GM23338 (cell line): Measurements from ENCODE around the gene PARP12. TPM values are rescaled to one million over a fixed set of nuclear protein-coding genes. Genes with fewer than 3 reads are reported as not detected.

Experiments
- ATAC-seq: fragments of 200-7000 bp; cut with Tn5 transposase; 3 replicates; pipeline ENCODE4 v1.9.1; 2020
- DNase-seq: peaks from one replicate; pipeline ENCODE4 v3.0.0-alpha.2; 2015; ENCODE audit warnings: low spot score
- H2AFZ ChIP-seq: fragments of 200-600 bp; sonication (generic); 2 replicates; pipeline ENCODE4 v1.8.0; 2016; ENCODE audit warnings: antibody characterized with exemption, mild to moderate bottlenecking, moderate library complexity
- H3F3A ChIP-seq: fragments of 200-600 bp; sonication (generic); replicated peaks from 2 replicates; pipeline ENCODE4 v1.8.0; 2017; ENCODE audit warnings: antibody characterized with exemption, mixed run types, low read depth
- H3K27ac ChIP-seq: fragments of 200-600 bp; sonication (generic); 2 replicates; pipeline ENCODE4 v1.6.1; 2016; ENCODE audit warnings: low read depth
- H3K27me3 ChIP-seq: fragments of 200-600 bp; sonication (generic); 2 replicates; pipeline ENCODE4 v1.8.0; 2016; ENCODE audit warnings: mild to moderate bottlenecking, mixed run types, moderate library complexity; ENCODE audit not compliant: insufficient read depth
- H3K36me3 ChIP-seq: fragments of 200-600 bp; sonication (generic); 2 replicates; pipeline ENCODE4 v1.8.0; 2016; ENCODE audit warnings: mild to moderate bottlenecking; ENCODE audit not compliant: insufficient read depth
- H3K4me1 ChIP-seq: fragments of 200-600 bp; sonication (generic); 2 replicates; pipeline ENCODE4 v1.8.0; 2016; ENCODE audit warnings: mild to moderate bottlenecking, moderate library complexity; ENCODE audit not compliant: insufficient read depth
- H3K4me2 ChIP-seq: fragments of 200-600 bp; sonication (generic); 2 replicates; pipeline ENCODE4 v1.7.1; 2017; ENCODE audit warnings: mixed run types
- H3K4me3 ChIP-seq: fragments of 200-600 bp; sonication (generic); 2 replicates; pipeline ENCODE4 v1.6.1; 2016; ENCODE audit warnings: mixed run types
- H3K79me2 ChIP-seq: fragments of 200-600 bp; sonication (generic); replicated peaks from 2 replicates; pipeline ENCODE4 v1.8.0; 2017; ENCODE audit warnings: mild to moderate bottlenecking; ENCODE audit not compliant: insufficient read depth
- H3K9me2 ChIP-seq: fragments of 200-600 bp; sonication (generic); 2 replicates; pipeline ENCODE4 v1.8.0; 2017; ENCODE audit not compliant: insufficient read depth
- H4K20me1 ChIP-seq: fragments of 200-600 bp; sonication (generic); replicated peaks from 2 replicates; pipeline ENCODE4 v1.8.0; 2017; ENCODE audit warnings: mild to moderate bottlenecking; ENCODE audit not compliant: insufficient read depth
- H3K27ac Mint-ChIP-seq: 2 replicates; pipeline ENCODE4 v1.8.0; 2020; ENCODE audit warnings: inconsistent platforms, mild to moderate bottlenecking, moderate library complexity, mixed read lengths
- H3K27me3 Mint-ChIP-seq: 3 replicates; pipeline ENCODE4 v1.8.0; 2022; ENCODE audit warnings: low read depth, mild to moderate bottlenecking, moderate library complexity, mixed read lengths, inconsistent platforms; ENCODE audit not compliant: insufficient read depth, poor library complexity
- H3K36me3 Mint-ChIP-seq: 3 replicates; pipeline ENCODE4 v1.8.0; 2021; ENCODE audit warnings: low read depth, mild to moderate bottlenecking, inconsistent platforms, moderate library complexity, mixed read lengths
- H3K4me1 Mint-ChIP-seq: 3 replicates; pipeline ENCODE4 v1.8.0; 2020; ENCODE audit warnings: mild to moderate bottlenecking, inconsistent platforms, mixed read lengths
- H3K4me3 Mint-ChIP-seq: 3 replicates; pipeline ENCODE4 v1.8.0; 2021; ENCODE audit warnings: moderate library complexity, mild to moderate bottlenecking, inconsistent platforms, mixed read lengths
- H3K9me3 Mint-ChIP-seq: 3 replicates; pipeline ENCODE4 v1.8.0; 2020; ENCODE audit warnings: moderate library complexity, mild to moderate bottlenecking, inconsistent platforms, mixed read lengths
- CREB1 ChIP-seq: fragments of 250-450 bp; sonication (Bioruptor Pico); IDR thresholded peaks from 2 replicates; pipeline ENCODE4 v1.5.0; 2020; ENCODE audit warnings: low read depth, mild to moderate bottlenecking, moderate library complexity
- CTCF ChIP-seq, 2 experiments: fragments of 200-600 bp in 1 of 2; sonication (generic) in 1 of 2; conservative IDR thresholded peaks; 2 replicates each; pipeline versions ENCODE4 v1.5.1 to v1.6.1; 2016 to 2017; ENCODE audit warnings: antibody characterized with exemption in 2 of 2, low read depth in 2 of 2, mild to moderate bottlenecking in 2 of 2, moderate library complexity in 1 of 2
- ETS1 ChIP-seq: IDR thresholded peaks from 2 replicates; pipeline ENCODE4 v1.6.1; 2016; ENCODE audit warnings: antibody characterized with exemption
- EZH2 ChIP-seq: fragments of 200-600 bp; sonication (generic); IDR thresholded peaks from one replicate; pipeline ENCODE4 v1.8.0; 2017; ENCODE audit warnings: antibody characterized with exemption, mild to moderate bottlenecking, low read depth; ENCODE audit not compliant: unreplicated experiment
- EZH2phosphoT487 ChIP-seq: fragments of 200-600 bp; sonication (generic); IDR thresholded peaks from one replicate; pipeline ENCODE4 v1.8.1; 2018; ENCODE audit warnings: antibody characterized with exemption; ENCODE audit not compliant: unreplicated experiment
- JUNB ChIP-seq: IDR thresholded peaks from one replicate; pipeline ENCODE4 v1.6.1; 2016; ENCODE audit warnings: antibody characterized with exemption; ENCODE audit not compliant: unreplicated experiment
- NANOG ChIP-seq: IDR thresholded peaks from 2 replicates; pipeline ENCODE4 v1.6.1; 2016; ENCODE audit warnings: antibody characterized with exemption, borderline replicate concordance
- POLR2AphosphoS5 ChIP-seq: IDR thresholded peaks from 2 replicates; pipeline ENCODE4 v1.6.1; 2016; ENCODE audit warnings: antibody characterized with exemption, low read depth
- REST ChIP-seq: IDR thresholded peaks from one replicate; pipeline ENCODE4 v1.6.1; 2018; ENCODE audit warnings: antibody characterized with exemption; ENCODE audit not compliant: unreplicated experiment
- STAT1 ChIP-seq: IDR thresholded peaks from one replicate; pipeline ENCODE4 v1.6.1; 2016; ENCODE audit warnings: antibody characterized with exemption; ENCODE audit not compliant: unreplicated experiment
- ZNF114 ChIP-seq: fragments of 250-450 bp; sonication (Bioruptor Pico); IDR thresholded peaks from 2 replicates; pipeline ENCODE4 v1.5.0; 2020; ENCODE audit warnings: mild to moderate bottlenecking, moderate library complexity
- ZNF331 ChIP-seq: fragments of 250-450 bp; sonication (Bioruptor Pico); IDR thresholded peaks from 2 replicates; pipeline ENCODE4 v1.5.0; 2020; ENCODE audit warnings: low read depth, mild to moderate bottlenecking, moderate library complexity
- ZNF462 ChIP-seq: fragments of 250-450 bp; sonication (Bioruptor Pico); IDR thresholded peaks from 2 replicates; pipeline ENCODE4 v1.5.0; 2020; ENCODE audit warnings: mild to moderate bottlenecking, moderate library complexity
- polyA plus RNA-seq: library from polyadenylated mRNA; unstranded; fragments of >200 nt; fragmentation: Nextera tagmentation; extraction: Ambion mirVana; gene quantifications from 2 replicates; pipeline ENCODE4 v1.2.1, GENCODE V29; 2016
- total RNA-seq: library from RNA; depleted of rRNA; stranded (reverse); fragments of >200 nt; shearing (Covaris generic); gene quantifications from 2 replicates; pipeline ENCODE4 v1.2.3, GENCODE V29; 2014

PARP12 gene
- total and polyA plus RNA-seq, 2 experiments from 2014 or later = 2.7 to 10.3 TPM

- TF ChIP-seq ZNF462 (CRISPR knock-in tag) = no peak
These were observed 57.4 kb downstream of the PARP12 start (continued) for GRCh38 chr7:140005341-140005740.

- Histone ChIP-seq H3K27me3 (no peaks in the 10 kb centered on the region), H3F3A (no peaks in the 10 kb centered on the region), H3K4me1 (no peaks in the 10 kb centered on the region), H3K4me2 (no peak overlapping the region), H2AFZ (no peak overlapping the region), H3K36me3 (no peaks in the 10 kb centered on the region), H3K9me2 (no peaks in the 10 kb centered on the region), H3K27ac (no peak overlapping the region), H3K4me3 (no peak overlapping the region), H4K20me1 (no peaks in the 10 kb centered on the region), H3K79me2 (no peaks in the 10 kb centered on the region)
- no peak for ATAC-seq
- Mint-ChIP-seq H3K36me3 (no peaks in the 10 kb centered on the region), H3K27ac (no peak overlapping the region), H3K4me3 (no peak overlapping the region), H3K4me1 (peaks cover 6% of the 10 kb centered on the region), H3K9me3 (no peaks in the 10 kb centered on the region), H3K27me3 (peaks cover 12% of the 10 kb centered on the region)
- DNase-seq = no peak
- no peak for TF ChIP-seq CREB1 (CRISPR knock-in tag)
- TF ChIP-seq STAT1 = no peak
- no peak for TF ChIP-seq ZNF114 (CRISPR knock-in tag)
- TF ChIP-seq ETS1 = no peak
- no peak for TF ChIP-seq ZNF331 (CRISPR knock-in tag)
- no peak for TF ChIP-seq CTCF (conservative IDR thresholded peaks at IDR 0.05; ENCODE audit: low read depth in 2 of 2)
- no peak for TF ChIP-seq NANOG
- TF ChIP-seq REST = no peak
- no peak for TF ChIP-seq EZH2
- no peak for TF ChIP-seq POLR2AphosphoS5
- no peak for TF ChIP-seq EZH2phosphoT487
- no peak for TF ChIP-seq JUNB
These were observed 58.1 kb downstream of the PARP12 start for GRCh38 chr7:140004672-140005071.
